ENCODE data around the gene ZDHHC9. TPM values are rescaled to one million over a fixed set of nuclear protein-coding genes. Genes with fewer than 3 reads are reported as not detected.

Gene ZDHHC9
- total RNA-seq, 2 experiments from 2014 or later = 12.5 to 14.2 TPM

GRCh38 chrX:129773649-129774458 is 69.8 kb downstream of the ZDHHC9 start:
- ATAC-seq = no peak
- H3K4me1 Mint-ChIP-seq = peaks cover 72% of the 10 kb centered on the region

GRCh38 chrX:129772796-129773431 is 70.8 kb downstream of the ZDHHC9 start:
- H3K4me3 Mint-ChIP-seq = peak overlapping the region; percentile 41
- DNase-seq (peak; percentile 71), ATAC-seq (peak; percentile 25)
- H3K27ac Mint-ChIP-seq = peak overlapping the region; percentile 86
- ChIA-PET POLR2A (interaction anchor here (3.2 kb wide), 1 partner anchor 9 kb away, joined by 13 read pairs; no protein-coding TSS in a partner anchor), CTCF (interaction anchor here (0.6 to 1.7 kb wide), 4 partner anchors 8 to 46 kb away, joined by 3 to 7 read pairs (median 3); partner anchors contain the start of gene SASH3)
- H3K36me3 Mint-ChIP-seq (ENCODE audit: low read depth) = no peaks in the 10 kb centered on the region
- no peaks in the 10 kb centered on the region for H3K27me3 Mint-ChIP-seq
- no peaks in the 10 kb centered on the region for H3K9me3 Mint-ChIP-seq (ENCODE audit: low read depth)
- H3K4me1 Mint-ChIP-seq = peaks cover 74% of the 10 kb centered on the region
- intact Hi-C loops (cut with DNase I, micrococcal nuclease) = loop anchor here in 1 of 2 experiments (10.0 kb wide), 1 partner anchor 492 kb away; the partner anchor contains the start of gene ZNF280C

More at GRCh38 chrX:129773649-129774458, 69.8 kb downstream of the ZDHHC9 start:
- CTCF ChIA-PET = interaction anchor here (0.6 to 1.4 kb wide), 3 partner anchors 18 to 40 kb away, joined by 3 read pairs; no protein-coding TSS in a partner anchor
- POLR2A ChIA-PET = interaction anchor here (3.2 kb wide), 1 partner anchor 8 kb away, joined by 13 read pairs; no protein-coding TSS in a partner anchor
- H3K36me3 Mint-ChIP-seq (ENCODE audit: low read depth) = peaks cover under 1% of the 10 kb centered on the region
- no peaks in the 10 kb centered on the region for H3K27me3 Mint-ChIP-seq
- DNase-seq = peak; percentile 53
- no peak overlapping the region for H3K4me3 Mint-ChIP-seq
- intact Hi-C loops (cut with DNase I, micrococcal nuclease) = loop anchor here in 1 of 2 experiments (10.0 kb wide), 1 partner anchor 491 kb away; the partner anchor contains the start of gene ZNF280C
- no peaks in the 10 kb centered on the region for H3K9me3 Mint-ChIP-seq (ENCODE audit: low read depth)
- peak overlapping the region; percentile 86 for H3K27ac Mint-ChIP-seq

- DNase-seq (peak; percentile 56), ATAC-seq (peak; percentile 22)
- peaks cover 75% of the 10 kb centered on the region for H3K4me1 Mint-ChIP-seq
- peak overlapping the region; percentile 91 for H3K27ac Mint-ChIP-seq
- POLR2A ChIA-PET = interaction anchor here (3.2 kb wide), 1 partner anchor 10 kb away, joined by 13 read pairs; no protein-coding TSS in a partner anchor
- no peaks in the 10 kb centered on the region for H3K9me3 Mint-ChIP-seq (ENCODE audit: low read depth)
- intact Hi-C loops (cut with DNase I, micrococcal nuclease) = loop anchor here in 1 of 2 experiments (10.0 kb wide), 1 partner anchor 493 kb away; the partner anchor contains the start of gene ZNF280C
- no peaks in the 10 kb centered on the region for H3K27me3 Mint-ChIP-seq
- CTCF ChIA-PET = interaction anchor here (0.7 to 1.7 kb wide), 6 partner anchors 9 to 45 kb away, joined by 3 to 7 read pairs (median 3); partner anchors contain the start of gene SASH3
- H3K4me3 Mint-ChIP-seq = peak overlapping the region; percentile 40
- H3K36me3 Mint-ChIP-seq (ENCODE audit: low read depth) = no peaks in the 10 kb centered on the region
Measured at GRCh38 chrX:129771266-129771995, 72.3 kb downstream of the ZDHHC9 start.

- ATAC-seq = peak; percentile 73
- Mint-ChIP-seq H3K27ac (peak overlapping the region; percentile 88), H3K4me3 (peak overlapping the region; percentile 52), H3K9me3 (ENCODE audit: low read depth) (no peaks in the 10 kb centered on the region), H3K4me1 (peaks cover 64% of the 10 kb centered on the region), H3K36me3 (ENCODE audit: low read depth) (no peaks in the 10 kb centered on the region), H3K27me3 (no peaks in the 10 kb centered on the region)
- DNase-seq = peak; percentile 84
- intact Hi-C loops (cut with DNase I, micrococcal nuclease) = loop anchor here (1.0 to 10.0 kb wide), 4 partner anchors 9 to 495 kb away; partner anchors contain the start of genes UTP14A (in 1 of the 2) and ZNF280C (in 1 of the 2)
- POLR2A ChIA-PET = interaction anchor here (0.7 to 1.1 kb wide), 2 partner anchors 10 to 12 kb away, joined by 3 to 4 read pairs; no protein-coding TSS in a partner anchor
- CTCF ChIA-PET = interaction anchor here (3.0 kb wide), 1 partner anchor 11 kb away, joined by 20 read pairs; no protein-coding TSS in a partner anchor
Measured at GRCh38 chrX:129769467-129770154, 74.1 kb downstream of the ZDHHC9 start.

GRCh38 chrX:129768586-129769466 is 74.9 kb downstream of the ZDHHC9 start:
- peak overlapping the region; percentile 77 for H3K27ac Mint-ChIP-seq
- DNase-seq = no peak
- H3K27me3 Mint-ChIP-seq = no peaks in the 10 kb centered on the region
- H3K36me3 Mint-ChIP-seq (ENCODE audit: low read depth) = no peaks in the 10 kb centered on the region
- H3K9me3 Mint-ChIP-seq (ENCODE audit: low read depth) = no peaks in the 10 kb centered on the region
- intact Hi-C loops (cut with DNase I, micrococcal nuclease) = loop anchor here (1.0 to 5.0 kb wide), 3 partner anchors 9 to 138 kb away; partner anchors contain the start of gene UTP14A (in 1 of the 2)
- ChIA-PET POLR2A (interaction anchor here (1.1 kb wide), 2 partner anchors 8 to 9 kb away, joined by 3 to 4 read pairs; no protein-coding TSS in a partner anchor), CTCF (interaction anchor here (3.0 kb wide), 1 partner anchor 10 kb away, joined by 20 read pairs; no protein-coding TSS in a partner anchor)
- peaks cover 56% of the 10 kb centered on the region for H3K4me1 Mint-ChIP-seq
- H3K4me3 Mint-ChIP-seq = peak overlapping the region; percentile 52
- no peak for ATAC-seq

- Mint-ChIP-seq H3K36me3 (ENCODE audit: low read depth) (no peaks in the 10 kb centered on the region), H3K4me3 (no peak overlapping the region), H3K4me1 (peaks cover 51% of the 10 kb centered on the region), H3K9me3 (ENCODE audit: low read depth) (no peaks in the 10 kb centered on the region), H3K27me3 (no peaks in the 10 kb centered on the region), H3K27ac (peak overlapping the region; percentile 77)
- ATAC-seq (no peak), DNase-seq (no peak)
- ChIA-PET CTCF (interaction anchor here (1.3 to 3.0 kb wide), 2 partner anchors 10 to 292 kb away, joined by 3 to 20 read pairs; no protein-coding TSS in a partner anchor), POLR2A (interaction anchor here (0.6 to 1.1 kb wide), 2 partner anchors 9 to 37 kb away, joined by 3 read pairs; no protein-coding TSS in a partner anchor)
- intact Hi-C loops (cut with DNase I, micrococcal nuclease) = loop anchor here in 1 of 2 experiments (5.0 kb wide), 1 partner anchor 139 kb away; the partner anchor contains the start of gene UTP14A
Measured at GRCh38 chrX:129768186-129768585, 75.5 kb downstream of the ZDHHC9 start.

GRCh38 chrX:129763666-129764065 is 80.0 kb downstream of the ZDHHC9 start:
- ChIA-PET CTCF (no interaction called here), POLR2A (no interaction called here)
- H3K9me3 Mint-ChIP-seq (ENCODE audit: low read depth) = no peaks in the 10 kb centered on the region
- no peak overlapping the region for H3K4me3 Mint-ChIP-seq
- intact Hi-C loops (cut with DNase I, micrococcal nuclease) = no loop called here
- no peaks in the 10 kb centered on the region for H3K27me3 Mint-ChIP-seq
- H3K36me3 Mint-ChIP-seq (ENCODE audit: low read depth) = no peaks in the 10 kb centered on the region
- no peak overlapping the region for H3K27ac Mint-ChIP-seq
- peaks cover 42% of the 10 kb centered on the region for H3K4me1 Mint-ChIP-seq
- DNase-seq = no peak
- ATAC-seq = no peak

GRCh38 chrX:129762448-129762847 is 81.2 kb downstream of the ZDHHC9 start:
- Mint-ChIP-seq H3K27ac (no peak overlapping the region), H3K27me3 (no peaks in the 10 kb centered on the region), H3K36me3 (ENCODE audit: low read depth) (no peaks in the 10 kb centered on the region), H3K4me3 (no peak overlapping the region), H3K9me3 (ENCODE audit: low read depth) (no peaks in the 10 kb centered on the region), H3K4me1 (peaks cover 43% of the 10 kb centered on the region)
- ATAC-seq (no peak), DNase-seq (no peak)
- CTCF ChIA-PET = no interaction called here
- POLR2A ChIA-PET = no interaction called here
- intact Hi-C loops (cut with DNase I, micrococcal nuclease) = no loop called here

GRCh38 chrX:129761596-129761995 is 82.1 kb downstream of the ZDHHC9 start:
- ChIA-PET CTCF (no interaction called here), POLR2A (interaction anchor here (0.6 kb wide), 1 partner anchor 113 kb away, joined by 3 read pairs; no protein-coding TSS in a partner anchor)
- no peak overlapping the region for H3K27ac Mint-ChIP-seq

More at GRCh38 chrX:129761596-129761995, 82.1 kb downstream of the ZDHHC9 start:
- H3K4me1 Mint-ChIP-seq = peaks cover 46% of the 10 kb centered on the region
- no peaks in the 10 kb centered on the region for H3K27me3 Mint-ChIP-seq
- H3K4me3 Mint-ChIP-seq = no peak overlapping the region
- intact Hi-C loops (cut with DNase I, micrococcal nuclease) = no loop called here
- H3K9me3 Mint-ChIP-seq (ENCODE audit: low read depth) = no peaks in the 10 kb centered on the region
- ATAC-seq = no peak
- H3K36me3 Mint-ChIP-seq (ENCODE audit: low read depth) = no peaks in the 10 kb centered on the region
- no peak for DNase-seq
